ENCODE measurements around the gene TMOD1. TPM values are rescaled to one million over a fixed set of nuclear protein-coding genes. Genes with fewer than 3 reads are reported as not detected.
"Not testable (repeated sequence)": the region's sequence is repeated elsewhere in the genome, so short reads cannot be mapped to it uniquely, and the experiment has no call there.

TMOD1 gene
- total RNA-seq (2014; rRNA removed; shearing (Covaris generic)) = 0.53 and 0.58 TPM in 2 replicates
- 1.2 and 1.4 TPM in 2 replicates for polyA plus RNA-seq (2015; cell fraction: cytosol; rRNA removed)
- 0.74 and 1.2 TPM in 2 replicates for polyA plus RNA-seq (2015; cell fraction: nucleus; rRNA removed)

DNA sequence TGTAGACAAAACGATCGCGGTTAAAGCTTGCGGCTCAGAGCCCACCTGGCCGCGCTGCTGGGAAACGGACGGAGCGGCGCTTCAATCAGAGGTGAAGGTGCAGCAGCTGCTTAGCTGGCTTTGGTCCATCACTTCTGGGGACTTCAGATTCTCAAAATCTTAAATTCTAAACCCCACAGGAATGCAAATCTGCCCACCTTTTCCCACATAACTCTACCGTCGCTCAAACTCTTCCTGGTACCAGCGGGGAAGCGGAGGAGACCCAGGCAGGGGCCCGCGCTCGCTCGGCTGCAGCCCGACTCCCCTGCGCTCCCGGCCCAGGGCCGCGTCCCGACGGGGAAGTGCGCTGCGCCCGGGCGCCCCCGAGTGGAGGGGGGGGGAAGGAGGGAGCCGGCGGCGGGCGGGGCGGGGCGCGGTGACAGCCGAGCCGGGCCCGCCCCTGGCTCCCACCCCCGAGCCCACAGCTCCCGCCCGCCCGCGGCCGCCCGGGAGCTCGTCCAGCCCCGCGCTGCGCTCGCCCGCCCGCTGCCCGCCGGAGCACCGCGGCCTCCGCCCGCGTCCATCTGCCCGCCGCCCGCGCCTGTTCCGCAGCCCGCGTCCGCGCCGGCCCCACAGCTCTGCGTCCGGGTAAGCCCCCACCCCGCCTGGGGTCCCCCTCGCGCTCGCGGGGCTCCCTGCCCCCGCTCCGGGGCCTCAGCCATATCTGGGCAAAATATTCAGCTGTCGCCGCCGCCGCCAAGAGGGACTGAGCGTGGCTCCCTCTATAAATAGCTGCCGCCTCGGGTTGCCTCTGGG lies at the start of gene TMOD1:
Gene TMOD1 (plus strand): TSS at position 490 of the 795 bp plus-strand sequence. CDS start 22,523 bp downstream, outside the sequence.
- peak; percentile 18 for DNase-seq (ENCODE audit: low read depth)

DNA sequence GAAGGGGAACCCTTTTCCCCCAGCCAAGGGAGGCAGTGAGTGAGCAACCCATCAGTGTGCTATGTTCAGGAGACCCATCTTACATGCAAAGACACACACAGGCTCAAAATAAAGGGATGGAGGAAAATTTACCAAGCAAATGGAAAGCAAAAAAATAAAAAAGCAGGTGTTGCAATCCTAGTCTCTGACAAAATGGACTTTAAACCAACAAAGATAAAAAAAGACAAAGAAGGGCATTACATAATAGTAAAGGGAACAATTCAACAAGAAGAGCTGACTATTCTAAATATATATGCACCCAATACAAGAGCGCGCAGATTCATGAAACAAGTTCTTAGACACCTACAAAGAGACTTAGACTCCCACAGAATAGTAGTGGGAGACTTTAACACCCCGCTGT lies 47.9 kb upstream of the TMOD1 start:
- DNase-seq (ENCODE audit: low read depth) = not testable (repeated sequence)

DNA sequence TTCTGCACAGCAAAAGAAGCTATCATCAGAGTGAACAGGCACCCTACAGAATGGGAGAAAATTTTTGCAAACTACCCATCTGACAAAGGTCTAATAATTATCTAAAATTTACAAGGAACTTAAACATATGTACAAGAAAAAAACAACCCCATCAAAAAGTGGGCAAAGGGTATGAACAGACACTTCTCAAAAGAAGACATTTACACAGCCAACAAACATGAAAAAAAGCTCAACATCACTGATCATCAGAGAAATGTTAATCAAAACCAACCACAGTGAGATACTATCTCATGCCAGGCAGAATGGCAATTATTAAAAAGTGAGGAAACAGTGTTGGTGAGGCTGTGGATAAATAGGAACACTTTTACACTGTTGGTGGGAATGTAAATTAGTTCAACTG lies 44.6 kb upstream of the TMOD1 start:
- DNase-seq (ENCODE audit: low read depth) = not testable (repeated sequence)

DNA sequence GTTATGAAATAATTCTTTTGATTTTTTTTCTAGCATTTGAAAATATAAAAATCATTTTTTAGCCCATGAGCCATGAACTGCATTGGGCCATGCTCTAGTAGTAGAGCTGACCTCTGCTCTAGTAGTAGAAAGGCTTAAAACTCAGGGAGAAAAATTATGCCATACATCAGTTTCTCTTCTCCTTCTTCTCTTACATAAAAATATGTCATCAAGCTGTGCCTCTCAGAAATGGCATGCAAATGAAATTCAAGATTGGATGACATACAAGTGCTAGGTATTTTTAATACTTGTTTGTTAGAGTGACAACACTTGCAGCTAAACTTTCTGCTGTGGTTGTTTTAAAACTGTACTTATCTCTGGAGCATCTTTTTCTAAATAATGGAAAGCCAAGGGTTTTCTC lies 42.1 kb upstream of the TMOD1 start:
- no peak for DNase-seq (ENCODE audit: low read depth)

DNA sequence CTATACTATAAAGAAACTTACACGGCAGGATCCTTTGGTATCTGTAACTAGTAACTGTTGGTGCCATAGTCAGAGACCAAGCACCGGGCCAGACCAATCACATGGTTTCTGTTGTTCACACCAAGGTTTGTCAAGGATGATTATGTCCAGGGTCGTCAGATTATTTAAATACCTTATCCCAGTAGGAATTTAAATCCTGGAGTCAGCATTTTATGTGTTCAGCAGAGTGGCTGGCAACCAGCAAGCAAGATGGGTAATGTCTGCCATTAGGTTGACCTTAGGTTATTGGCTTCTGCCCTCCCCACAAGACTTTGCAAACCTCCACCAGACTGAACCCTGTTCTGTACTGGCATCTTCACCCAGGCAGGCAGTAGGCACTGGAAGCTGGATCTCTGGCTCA lies 39.3 kb upstream of the TMOD1 start:
- no peak for DNase-seq (ENCODE audit: low read depth)

DNA sequence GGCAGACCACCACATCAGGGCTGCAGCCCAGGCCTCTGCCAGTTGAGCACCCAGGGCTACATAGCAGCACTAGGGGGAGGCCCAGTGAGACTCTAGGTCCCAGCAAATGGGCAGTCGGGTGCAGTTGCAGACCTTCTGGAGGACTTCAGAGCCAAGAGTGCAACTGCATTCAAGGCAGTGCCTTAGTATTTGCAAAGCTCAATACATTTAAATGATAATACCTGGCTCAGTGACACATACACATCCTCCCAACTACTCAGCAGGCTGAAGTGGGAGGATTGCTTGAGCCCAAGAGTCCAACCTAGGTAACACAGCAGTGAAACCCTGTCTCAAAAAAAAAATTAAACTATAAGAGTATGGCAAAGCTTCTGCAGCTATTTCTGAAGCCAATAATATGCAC lies 38.6 kb upstream of the TMOD1 start:
- no peak for DNase-seq (ENCODE audit: low read depth)

DNA sequence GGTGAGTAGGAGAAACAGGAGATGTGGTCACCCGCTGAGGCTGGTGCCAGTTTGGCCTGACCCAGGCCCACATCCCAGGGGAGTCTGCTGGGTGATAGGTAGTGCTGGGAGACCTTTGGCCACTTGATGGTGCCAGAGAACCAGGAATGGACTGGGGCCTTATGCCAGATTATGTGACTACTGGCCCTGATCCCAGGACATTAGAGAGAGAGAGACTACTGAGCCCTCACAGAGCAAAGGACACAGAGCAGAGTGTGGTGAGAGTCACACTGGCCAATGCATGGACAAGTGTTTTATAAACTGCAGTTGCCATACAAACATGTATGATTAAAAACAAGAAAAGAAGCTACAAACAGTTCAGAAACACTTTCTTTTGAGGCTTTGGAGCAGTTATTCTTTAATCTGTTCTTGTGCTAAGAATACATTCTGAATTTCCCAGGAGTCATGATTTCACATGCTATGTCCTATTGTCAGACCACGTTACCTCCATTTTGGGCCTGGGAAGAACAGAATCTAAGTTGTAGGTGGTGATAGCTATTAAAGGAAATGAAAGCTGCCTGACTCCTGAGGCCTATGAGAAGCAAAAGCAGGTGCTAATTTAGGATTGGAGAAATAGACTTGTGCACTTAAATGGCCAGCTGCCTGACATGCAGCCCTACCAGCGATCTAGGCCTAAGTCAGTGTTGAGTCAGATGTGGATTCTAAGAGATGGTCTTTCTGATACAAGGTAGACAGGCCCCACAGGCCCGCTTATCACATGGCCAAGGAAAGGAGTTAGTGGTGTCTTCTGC lies 32.6 kb upstream of the TMOD1 start:
- peak; percentile 70 for DNase-seq (ENCODE audit: low read depth)

DNA sequence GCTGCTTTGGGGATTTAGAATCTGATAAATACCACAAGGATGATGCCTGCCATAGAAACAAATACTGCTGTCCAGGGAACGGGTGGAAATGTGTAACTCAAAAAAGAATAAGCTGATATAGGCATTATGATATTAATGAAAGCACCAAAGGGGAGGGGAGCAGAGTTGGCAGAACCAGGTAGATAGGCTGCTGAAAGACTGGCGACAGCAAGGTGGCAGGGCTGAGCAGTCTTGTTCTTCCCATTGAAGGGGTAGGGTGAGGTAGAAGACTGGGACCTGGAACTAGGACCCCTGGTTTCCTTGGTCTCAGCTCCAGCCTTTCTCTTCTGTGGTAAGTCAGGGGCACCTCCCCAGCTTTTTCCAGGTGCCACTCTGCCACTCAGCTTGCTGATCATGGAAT lies 31.4 kb upstream of the TMOD1 start:
- no peak for DNase-seq (ENCODE audit: low read depth)

DNA sequence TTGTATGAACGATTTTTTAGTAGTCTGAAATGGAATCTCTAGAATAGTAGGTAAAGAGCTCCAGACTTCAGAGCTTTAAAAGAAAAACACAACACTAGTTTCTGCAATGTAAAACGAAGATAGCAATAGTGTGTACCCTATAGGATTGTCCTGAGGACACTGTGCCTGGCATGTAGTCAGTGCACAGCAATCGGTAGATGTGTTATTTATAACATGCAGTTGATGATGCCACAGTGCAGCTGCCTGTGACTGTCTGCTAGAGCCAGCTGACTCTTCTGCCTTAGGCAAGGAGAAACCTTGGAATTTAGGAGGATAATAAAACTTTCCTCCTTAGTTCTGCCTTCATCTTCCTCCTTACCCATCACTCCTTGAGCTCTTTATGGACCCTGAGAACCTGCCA lies 27.7 kb upstream of the TMOD1 start:
- DNase-seq (ENCODE audit: low read depth) = no peak

DNA sequence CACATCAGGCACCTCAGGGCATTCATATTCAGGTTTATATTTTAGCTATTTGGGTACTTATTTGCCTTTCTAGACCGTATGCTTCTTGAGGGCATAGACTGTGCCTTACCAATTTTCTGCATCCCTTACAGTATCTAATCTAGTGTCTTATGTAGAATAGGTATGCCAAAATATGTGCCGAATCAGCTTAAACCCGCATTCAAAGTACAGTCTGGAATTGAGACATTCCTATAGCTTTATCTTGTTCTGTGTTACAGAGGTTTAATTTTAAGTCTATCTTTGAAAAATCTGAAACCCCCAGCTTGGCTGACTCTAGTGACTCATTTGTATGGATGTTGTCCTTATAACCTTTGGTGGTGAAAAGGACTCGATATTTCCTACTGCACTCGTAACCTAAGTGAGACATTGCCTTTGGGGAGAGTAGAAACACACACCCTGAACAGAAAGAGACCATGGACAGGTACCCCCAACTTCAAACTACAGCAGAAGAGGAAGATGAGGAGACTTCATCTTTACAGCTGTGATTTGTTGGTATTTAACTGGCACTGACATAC lies 27.0 kb upstream of the TMOD1 start:
- peak; percentile 4 for DNase-seq (ENCODE audit: low read depth)

DNA sequence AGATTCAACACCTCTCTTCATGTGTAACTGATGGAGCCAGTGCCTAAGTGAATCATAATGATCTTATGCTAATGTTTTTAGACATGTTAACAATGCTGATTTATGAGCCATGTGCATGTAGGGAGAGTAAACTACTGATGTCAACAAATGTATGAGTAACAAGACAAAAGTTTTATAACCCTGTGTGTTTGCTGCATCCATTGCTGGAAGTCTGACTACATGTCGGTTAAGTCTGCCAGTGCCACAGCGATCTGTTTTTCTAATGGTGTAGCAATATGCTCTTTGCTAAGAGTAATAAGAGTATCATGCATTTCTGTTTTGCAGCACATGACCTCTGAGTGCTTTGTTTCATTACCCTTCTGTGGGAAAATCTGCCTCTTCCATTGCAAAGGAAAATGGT lies 26.4 kb upstream of the TMOD1 start:
- no peak for DNase-seq (ENCODE audit: low read depth)

DNA sequence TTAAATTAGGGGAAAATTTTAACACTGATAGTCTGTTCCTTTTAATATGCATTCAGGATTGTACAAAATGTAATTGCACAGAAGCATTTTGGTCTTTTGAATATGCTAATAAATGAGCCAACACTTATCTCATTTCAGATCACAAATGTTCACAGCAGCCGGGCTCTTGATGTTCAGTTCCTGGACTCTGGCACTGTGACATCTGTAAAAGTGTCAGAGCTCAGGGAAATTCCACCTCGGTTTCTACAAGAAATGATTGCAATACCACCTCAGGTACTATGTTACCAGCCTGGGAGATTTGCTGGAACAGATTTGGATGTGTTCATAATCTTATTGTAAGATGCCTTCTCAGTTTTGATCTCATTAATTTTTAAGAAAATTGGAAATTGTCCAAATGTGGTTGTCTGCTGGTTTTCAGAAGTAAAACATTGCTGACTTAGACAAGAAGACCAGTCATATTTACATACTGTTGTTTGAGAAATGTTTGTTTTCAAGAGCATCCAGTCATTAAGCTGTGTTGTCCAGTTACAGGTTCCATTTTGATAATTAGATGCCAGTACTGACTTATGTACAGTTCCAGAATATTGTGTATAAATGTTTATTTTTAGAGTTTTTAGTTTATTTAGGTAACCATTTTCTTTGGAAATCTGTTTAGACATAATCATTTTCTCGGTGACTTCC lies 23.0 kb upstream of the TMOD1 start:
- DNase-seq (ENCODE audit: low read depth) = no peak

DNA sequence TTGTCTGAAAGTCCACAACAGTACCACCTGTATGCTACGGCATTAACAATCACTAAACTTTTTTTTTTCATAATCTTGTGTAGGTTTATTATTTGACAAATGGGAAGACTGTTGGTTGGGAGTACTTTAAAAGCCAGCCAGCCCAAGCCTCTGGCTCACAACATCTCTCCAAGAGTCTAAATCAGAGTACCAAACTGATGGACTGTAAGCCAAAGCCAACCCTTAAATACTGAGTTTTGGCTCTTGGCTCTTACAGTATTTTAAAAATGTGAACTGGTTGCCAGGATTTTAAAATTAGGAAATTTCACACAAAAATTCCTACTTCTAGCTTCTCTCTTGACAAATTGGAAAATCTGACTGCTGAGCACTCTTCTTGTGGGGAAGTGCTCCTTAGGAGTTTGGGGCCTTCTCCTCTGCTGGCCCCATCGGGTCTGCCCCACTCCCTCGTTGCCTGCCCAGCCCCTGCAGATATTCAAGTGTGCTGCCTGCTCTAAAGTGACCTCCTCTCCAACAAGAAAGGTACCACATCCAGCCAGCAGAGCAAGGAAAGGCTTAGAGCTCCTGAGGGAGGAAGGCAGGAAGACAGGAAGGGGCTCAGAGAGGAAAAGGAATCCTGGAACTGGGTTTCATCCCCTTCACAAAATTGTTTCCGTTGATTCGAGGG lies 21.8 kb upstream of the TMOD1 start:
- no peak for DNase-seq (ENCODE audit: low read depth)

DNA sequence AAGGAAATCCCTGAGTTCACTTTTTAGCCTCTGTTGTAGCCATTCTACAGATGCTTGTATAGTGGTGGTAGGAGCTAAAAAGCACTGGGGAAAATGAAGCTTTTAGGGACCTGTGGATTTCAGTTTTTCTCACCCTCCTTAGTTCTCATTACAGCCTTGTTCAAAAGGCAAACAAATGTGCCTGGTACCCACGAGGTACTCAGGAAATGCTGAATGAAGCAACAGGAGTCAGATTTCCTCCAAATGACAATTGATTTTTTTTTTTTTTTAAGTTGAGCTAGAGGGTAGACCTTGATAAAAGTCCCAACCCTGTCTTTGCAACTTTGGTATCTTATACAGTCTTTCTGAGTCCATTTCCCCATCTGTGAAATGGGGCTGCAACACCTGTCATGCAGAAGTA lies 21.3 kb upstream of the TMOD1 start:
- DNase-seq (ENCODE audit: low read depth) = no peak

DNA sequence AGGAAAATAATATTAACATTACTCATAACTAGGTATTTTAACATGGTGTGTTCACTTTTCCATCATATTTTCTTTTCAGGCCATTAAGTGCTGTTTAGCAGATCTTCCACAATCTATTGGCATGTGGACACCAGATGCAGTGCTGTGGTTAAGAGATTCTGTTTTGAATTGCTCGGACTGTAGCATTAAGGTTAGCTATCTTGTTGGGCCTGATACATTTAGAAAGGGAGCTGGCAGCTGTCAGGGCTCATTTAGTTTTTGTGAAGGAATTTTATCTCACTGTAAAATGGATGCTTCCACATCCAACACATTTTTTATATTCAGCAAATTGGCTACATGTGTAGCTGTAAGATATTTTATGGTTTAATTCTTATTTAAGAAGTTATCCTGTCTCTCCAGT lies 20.7 kb upstream of the TMOD1 start:
- no peak for DNase-seq (ENCODE audit: low read depth)

DNA sequence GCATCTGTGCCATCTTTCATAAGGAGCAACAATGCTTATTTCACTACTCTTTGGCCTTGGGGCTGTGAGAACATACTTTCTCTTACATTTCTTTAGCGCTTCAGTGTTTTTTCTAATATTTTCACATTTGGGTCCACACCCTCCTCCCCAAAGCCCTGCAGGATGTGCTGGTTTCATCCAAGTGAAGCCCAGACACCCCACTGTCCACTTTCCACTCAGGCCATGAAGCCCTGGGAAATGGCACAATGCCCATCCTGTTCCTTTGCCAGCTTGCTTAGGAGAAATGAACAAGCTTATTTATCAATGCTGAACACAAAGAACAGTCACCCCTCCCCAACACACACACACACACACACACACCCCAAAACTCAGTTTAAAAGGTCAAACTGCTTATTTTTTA lies 17.3 kb upstream of the TMOD1 start:
- no peak for DNase-seq (ENCODE audit: low read depth)

DNA sequence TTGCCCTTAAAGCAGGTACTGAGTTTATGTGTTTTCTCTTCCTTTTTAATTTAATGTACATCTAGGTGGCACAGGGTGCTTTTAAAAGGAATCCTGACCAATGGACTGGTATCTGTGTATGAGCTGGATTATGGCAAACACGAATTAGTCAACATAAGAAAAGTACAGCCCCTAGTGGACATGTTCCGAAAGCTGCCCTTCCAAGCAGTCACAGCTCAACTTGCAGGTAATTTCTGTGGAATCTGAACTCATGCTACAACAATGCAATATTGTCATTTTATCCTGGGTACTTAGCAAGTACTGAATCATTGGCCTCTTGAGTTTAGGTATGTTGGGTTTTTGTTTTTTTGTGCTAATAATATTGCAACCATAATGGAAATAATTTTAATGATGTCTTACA lies 14.4 kb upstream of the TMOD1 start:
- DNase-seq (ENCODE audit: low read depth) = peak; percentile 47

DNA sequence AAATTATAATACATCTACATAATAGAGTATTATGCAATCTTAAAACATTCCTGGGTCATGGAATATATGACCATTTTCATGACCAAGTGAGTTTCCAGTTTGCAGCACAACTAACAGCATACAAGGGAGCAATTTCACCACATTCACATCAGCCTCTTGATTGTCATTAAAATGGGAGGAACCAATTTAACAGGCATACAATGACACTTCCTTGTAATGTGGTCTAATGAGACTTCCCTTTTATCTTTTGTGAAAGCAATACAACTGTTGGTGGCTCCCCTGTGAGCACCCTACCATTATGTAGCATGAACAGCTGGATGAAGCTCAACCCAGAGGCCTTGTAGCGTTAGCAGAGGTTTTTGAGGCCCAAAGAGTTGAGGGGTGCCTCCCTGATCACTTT lies 13.6 kb upstream of the TMOD1 start:
- DNase-seq (ENCODE audit: low read depth) = no peak

DNA sequence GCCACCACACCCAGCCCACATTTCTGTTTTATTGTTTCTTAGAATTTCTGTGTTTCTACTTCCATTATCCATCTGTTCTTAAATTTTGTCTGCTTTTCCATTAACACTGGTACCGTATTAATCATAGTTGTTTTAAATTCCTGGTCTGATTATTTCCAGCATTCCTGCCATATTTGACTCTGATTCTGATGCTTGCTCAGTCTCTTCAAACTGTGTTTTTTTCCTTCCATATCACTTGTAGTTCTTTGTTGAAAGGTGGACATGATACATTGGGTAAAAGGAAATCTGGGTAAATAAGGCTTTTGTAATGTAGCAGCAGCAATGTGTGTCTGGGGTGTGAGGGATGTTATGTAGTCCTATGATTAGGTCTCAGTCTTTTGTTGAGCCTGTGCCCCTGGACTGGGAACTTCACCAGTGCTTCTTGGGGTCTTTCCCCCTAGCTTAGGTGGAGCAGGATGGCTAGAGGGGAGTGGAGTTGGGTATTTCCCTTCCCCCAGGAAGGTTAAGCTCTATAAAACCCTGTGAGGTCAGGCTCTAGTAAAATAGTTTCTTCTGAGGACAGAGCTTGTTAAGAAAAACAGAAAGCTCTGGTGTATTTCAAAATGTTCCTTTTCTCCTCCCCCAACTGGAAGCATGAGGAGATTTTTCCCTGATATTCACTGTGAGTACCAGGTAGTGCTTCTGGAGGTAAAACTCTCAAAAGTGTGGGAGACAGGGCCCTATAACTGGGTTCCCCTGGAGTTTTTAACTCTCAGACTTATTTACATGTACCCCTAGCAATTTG lies 10.1 kb upstream of the TMOD1 start:
- DNase-seq (ENCODE audit: low read depth) = no peak

All from HT1080 (cell line).